IPS-18c (cell line): ENCODE results near the gene MAF.

Experiments
- H3K4me3 ChIP-seq: 2 replicates; pipeline ENCODE4 v1.7.0; 2013; ENCODE audit warnings: low read depth, mild to moderate bottlenecking, low read length, moderate library complexity; ENCODE audit not compliant: insufficient read depth
- H3K9me3 ChIP-seq: one replicate; pipeline ENCODE4 v1.6.1; 2013; ENCODE audit warnings: mild to moderate bottlenecking, low read length, moderate library complexity; ENCODE audit not compliant: control insufficient read depth, insufficient read depth

MAF gene

DNA sequence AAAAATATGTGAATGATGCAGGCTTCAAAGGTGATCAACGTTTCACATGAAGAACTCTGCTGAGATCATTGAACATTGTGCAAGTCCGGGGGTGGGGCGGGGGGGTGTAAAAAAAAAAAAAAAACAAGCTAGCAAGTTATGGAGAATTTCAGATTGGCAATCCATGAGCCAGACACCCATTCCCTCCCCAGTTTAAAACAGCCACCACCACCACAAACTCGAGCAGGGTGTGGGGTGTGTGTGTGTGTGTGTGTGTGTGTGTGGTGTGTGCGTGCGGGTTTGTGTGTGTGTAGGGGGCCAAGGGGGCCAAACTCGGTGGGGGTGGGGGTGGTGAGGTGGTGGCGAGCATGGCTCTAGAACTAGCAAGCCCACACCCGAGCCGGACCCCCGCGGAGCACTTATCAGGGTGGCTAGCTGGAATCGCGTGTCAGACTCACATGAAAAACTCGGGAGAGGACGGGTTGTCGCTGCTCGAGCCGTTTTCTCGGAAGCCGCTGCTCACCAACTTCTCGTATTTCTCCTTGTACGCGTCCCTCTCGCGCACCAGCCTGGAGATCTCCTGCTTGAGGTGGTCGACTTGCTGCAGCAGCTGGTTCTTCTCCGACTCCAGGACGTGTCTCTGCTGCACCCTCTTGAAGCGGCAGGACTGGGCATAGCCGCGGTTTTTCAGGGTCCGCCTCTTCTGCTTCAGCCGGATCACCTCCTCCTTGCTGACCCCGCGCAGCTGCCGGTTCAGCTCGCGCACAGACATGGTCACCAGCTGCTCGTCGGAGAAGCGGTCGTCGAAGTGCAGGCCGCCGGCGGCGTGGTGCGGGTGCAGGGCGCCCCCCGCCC lies 2.0 kb downstream of the MAF start:
- Histone ChIP-seq H3K9me3 (peaks cover 2% of the 10 kb centered on the region), H3K4me3 (peak overlapping the region; percentile 64)

GRCh38 chr16:79598063-79598347 lies 2.5 kb downstream of the MAF start:
- Histone ChIP-seq H3K4me3 (peak overlapping the region; percentile 64; the same call in 1 of the 2 replicates), H3K9me3 (peaks cover 2% of the 10 kb centered on the region)

DNA sequence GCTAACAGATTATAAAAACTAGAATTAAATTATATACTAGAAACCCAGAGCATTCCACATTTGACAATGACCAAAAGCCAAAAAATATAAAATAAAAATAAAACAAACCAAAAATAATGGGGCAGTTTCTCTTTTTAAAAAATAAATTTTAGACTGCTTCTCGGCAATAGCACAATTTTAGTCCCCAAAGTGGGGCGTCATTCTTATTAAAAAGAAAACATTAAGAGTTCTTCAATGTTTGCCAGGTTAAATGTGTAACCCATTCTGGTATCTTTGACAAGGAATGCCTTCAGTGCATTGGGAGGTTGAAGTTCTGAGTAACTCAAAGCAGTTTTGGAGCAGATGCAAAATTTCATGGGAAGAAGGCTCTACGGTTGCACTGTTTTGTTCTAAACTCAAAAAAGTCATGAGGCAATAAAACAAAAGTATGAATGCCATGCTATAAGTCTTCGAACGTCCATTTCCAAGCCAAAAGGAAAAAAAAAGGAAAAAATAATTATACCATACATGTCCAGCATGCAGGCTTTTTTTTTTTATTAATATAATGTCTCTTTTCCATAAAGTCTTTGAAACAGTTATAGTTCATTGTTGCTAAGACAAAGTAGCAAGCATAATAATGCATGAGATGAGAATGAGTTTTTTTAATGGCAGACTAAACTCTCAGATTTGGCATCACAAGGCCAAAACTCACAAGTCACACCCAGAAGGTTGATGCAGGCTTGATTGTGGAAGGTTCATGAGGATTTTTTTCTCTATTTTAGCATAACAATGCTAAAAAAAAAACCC lies 3.1 kb downstream of the MAF start:
- peak overlapping the region; percentile 64; the same call in 1 of the 2 replicates for H3K4me3 ChIP-seq
- peaks cover 2% of the 10 kb centered on the region for H3K9me3 ChIP-seq

- no peak overlapping the region for H3K4me3 ChIP-seq
- H3K9me3 ChIP-seq: no peaks in the 10 kb centered on the region
Measured at GRCh38 chr16:79595931-79596450, 4.5 kb downstream of the MAF start.

GRCh38 chr16:79595231-79595641 lies 5.3 kb downstream of the MAF start:
- Histone ChIP-seq H3K4me3 (no peak overlapping the region), H3K9me3 (no peaks in the 10 kb centered on the region)

- H3K9me3 ChIP-seq: no peaks in the 10 kb centered on the region
- H3K4me3 ChIP-seq: no peak overlapping the region
Measured at GRCh38 chr16:79593754-79594153, 6.8 kb downstream of the MAF start.

DNA sequence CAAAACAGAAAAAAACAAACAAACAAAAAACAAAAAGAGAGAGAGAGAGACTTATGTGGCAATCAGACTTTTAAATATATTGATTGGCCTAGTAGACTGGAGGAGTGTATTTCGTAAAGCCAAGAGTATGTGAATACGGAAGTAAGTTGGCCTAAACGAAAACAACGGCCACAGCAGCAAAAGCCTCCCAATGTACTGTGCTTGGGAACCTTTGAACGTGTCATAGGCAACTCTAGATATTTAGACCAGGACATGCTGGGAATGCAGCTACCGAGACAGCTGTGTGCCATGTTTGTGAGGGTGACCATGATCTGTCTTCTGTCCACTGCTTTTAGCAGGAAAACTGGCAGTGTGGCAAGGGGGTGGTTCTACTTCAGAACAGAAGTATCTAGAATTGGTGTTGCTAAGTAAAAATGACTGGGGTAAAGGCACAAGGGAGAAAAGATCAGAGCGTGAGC lies 7.4 kb downstream of the MAF start:
- H3K4me3 ChIP-seq: no peak overlapping the region
- no peaks in the 10 kb centered on the region for H3K9me3 ChIP-seq

GRCh38 chr16:79592186-79592585 lies 8.4 kb downstream of the MAF start:
- Histone ChIP-seq H3K4me3 (no peak overlapping the region), H3K9me3 (no peaks in the 10 kb centered on the region)

DNA sequence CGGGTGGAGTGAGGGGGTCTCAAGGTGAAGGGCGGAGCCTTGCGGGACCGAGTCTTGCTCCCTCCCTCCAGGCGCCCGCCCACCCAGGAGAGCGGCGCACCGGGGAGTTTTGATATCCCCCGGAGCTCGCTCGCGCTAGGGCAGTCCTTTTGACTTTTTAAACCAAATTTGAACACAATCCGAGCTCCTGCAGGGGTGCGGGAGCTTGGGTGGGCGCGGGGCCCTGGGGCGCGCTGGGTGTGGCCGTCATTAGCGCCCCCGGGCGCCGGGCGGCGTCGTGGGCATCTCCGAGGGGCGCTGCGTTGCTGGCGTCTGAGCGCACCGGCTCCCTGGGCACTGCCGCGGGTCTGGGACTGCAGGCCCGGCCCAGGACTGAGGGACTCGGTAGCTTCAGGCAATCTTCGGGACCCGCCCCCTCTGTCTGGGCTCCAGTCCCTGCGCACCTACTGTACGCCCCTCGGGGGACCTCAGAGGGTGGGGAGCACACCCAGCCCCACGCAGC lies 10.9 kb downstream of the MAF start:
- H3K9me3 ChIP-seq: no peaks in the 10 kb centered on the region
- H3K4me3 ChIP-seq: no peak overlapping the region; the same call in 1 of the 2 replicates

- no peaks in the 10 kb centered on the region for H3K9me3 ChIP-seq
- no peak overlapping the region for H3K4me3 ChIP-seq
Measured at GRCh38 chr16:79587897-79588296, 12.6 kb downstream of the MAF start.

DNA sequence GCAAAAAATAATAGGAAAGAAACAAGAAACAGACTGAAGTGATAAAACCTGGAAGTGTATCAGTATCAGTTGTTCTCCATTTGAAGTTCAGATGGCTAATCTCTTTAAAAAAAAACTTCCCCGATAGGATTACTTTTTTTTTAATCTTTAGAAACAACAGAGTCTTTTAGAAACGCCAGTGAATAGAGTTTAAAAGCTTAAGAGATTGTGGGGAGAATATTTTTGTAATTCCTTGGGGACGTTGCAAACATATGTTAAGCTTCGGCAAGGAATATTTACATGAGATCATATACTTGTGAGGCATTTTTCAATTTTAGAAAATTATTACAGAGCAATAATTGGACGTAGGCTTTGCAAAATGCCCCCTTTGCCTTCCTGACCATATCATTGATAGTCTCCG lies 13.2 kb downstream of the MAF start:
- H3K9me3 ChIP-seq: no peaks in the 10 kb centered on the region
- H3K4me3 ChIP-seq: no peak overlapping the region

GRCh38 chr16:79582789-79583188 lies 17.7 kb downstream of the MAF start:
- no peak overlapping the region for H3K4me3 ChIP-seq
- H3K9me3 ChIP-seq: no peaks in the 10 kb centered on the region

DNA sequence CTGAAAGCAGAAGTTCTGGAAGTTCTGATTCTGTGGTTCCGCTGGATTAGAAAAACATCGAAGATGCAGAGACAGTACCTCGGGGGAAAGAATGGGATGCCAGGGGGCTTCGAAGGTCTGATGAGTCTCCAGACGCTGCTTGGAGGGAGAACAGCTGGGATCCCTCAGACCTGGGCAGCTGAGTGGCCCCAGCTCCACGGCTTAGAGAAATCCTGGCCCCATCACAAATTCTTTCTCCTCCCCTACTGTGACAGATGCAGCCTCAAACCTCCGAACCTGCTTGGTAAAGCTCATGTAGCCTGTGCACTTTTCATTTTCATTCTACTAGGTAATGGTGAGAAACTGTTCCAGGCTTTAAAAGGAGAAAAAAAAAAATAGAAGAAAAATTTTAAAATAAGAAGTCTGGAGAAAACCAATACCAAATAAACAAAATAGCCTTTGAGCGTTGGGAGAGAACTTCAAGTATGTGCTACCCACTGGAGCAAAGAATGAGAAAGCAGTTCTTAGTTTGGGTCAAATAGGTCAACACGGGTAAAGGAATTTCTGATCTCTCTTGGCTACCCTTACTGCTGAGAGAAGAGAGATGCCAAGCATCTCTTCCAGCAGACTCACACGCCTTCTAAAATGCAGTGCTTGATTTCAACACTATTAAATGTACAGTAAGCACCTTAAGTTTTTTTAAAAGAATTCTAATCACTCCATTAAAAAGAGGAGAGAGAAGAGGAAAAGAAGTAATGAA lies 19.9 kb downstream of the MAF start:
- Histone ChIP-seq H3K4me3 (no peak overlapping the region), H3K9me3 (no peaks in the 10 kb centered on the region)

DNA sequence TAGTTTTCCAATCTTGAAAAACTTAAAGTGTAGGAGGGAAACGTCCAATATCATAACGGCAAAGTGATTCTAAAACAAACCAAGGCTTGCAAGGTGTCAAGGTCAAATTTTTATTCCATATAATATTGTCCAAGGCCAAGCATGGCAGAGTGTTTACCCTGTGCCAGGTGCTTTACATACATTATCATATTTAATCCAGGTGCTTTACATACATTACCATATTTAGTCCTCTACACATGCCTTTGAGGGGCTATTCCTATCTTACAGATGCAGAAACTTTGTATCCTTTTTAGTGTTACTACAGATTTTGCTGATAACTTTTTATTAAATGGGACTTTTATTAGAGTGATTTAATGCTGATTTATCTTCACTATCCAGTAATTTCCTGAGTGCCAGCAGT lies 23.9 kb downstream of the MAF start:
- Histone ChIP-seq H3K4me3 (no peak overlapping the region), H3K9me3 (no peaks in the 10 kb centered on the region)

DNA sequence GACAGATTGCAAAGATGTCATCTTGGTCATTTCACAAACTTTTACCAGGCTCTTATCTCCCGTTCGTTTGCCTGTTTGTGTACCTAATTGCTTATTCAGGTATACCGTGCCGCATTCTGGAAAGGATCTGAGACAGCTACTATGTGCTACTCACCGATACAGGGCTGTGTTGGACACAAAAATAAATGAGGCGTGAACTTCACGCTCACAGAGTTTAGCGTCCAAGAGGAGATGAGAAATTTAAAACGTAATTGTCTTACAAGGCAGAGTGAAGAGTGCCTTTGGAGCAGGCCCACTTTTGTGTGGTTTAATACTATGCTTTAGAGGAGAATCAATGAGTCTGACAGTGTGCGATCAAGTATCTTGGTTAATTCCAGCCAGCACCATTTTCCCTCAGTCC lies 26.7 kb downstream of the MAF start:
- Histone ChIP-seq H3K4me3 (no peak overlapping the region), H3K9me3 (no peaks in the 10 kb centered on the region)

GRCh38 chr16:79573071-79573470 lies 27.5 kb downstream of the MAF start:
- Histone ChIP-seq H3K9me3 (no peaks in the 10 kb centered on the region), H3K4me3 (no peak overlapping the region)

DNA sequence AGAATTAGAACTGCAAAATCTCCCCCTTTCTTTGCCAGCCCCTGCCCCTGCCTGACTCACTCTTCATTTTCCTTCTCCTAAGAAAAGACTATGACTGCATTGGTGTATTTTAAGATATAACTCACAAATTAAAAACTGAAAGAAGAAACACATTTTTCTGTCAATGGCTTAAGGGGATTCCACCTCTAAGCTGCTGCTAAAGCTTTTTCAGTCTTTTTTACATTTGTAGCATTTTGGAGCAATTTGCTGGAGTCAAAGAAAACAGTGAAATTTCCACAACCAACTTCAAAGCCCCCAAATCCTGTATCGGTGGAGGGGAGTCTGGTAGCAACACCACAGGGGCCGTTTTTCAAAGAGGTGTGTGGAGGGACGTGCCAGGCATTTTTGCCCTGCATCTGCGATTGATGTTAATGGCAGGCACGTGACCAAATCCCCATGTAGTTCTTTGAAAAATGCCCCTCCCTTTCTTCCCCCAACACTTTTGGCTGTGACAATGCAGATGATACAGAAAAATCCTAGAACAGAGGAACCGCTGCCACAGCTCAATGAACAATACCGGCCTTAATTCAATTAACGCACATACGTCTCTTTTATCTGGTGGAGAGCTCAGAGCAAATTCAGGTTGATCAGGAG lies 28.5 kb downstream of the MAF start:
- Histone ChIP-seq H3K9me3 (no peaks in the 10 kb centered on the region), H3K4me3 (no peak overlapping the region)
